ENCODE measurements around the gene KDM4B. TPM values are rescaled to one million over a fixed set of nuclear protein-coding genes. Genes with fewer than 3 reads are reported as not detected.

KDM4B gene
- polyA plus RNA-seq, 1 of the 3 experiments (the other 2 are of a cell fraction) = 12.2 TPM

DNA sequence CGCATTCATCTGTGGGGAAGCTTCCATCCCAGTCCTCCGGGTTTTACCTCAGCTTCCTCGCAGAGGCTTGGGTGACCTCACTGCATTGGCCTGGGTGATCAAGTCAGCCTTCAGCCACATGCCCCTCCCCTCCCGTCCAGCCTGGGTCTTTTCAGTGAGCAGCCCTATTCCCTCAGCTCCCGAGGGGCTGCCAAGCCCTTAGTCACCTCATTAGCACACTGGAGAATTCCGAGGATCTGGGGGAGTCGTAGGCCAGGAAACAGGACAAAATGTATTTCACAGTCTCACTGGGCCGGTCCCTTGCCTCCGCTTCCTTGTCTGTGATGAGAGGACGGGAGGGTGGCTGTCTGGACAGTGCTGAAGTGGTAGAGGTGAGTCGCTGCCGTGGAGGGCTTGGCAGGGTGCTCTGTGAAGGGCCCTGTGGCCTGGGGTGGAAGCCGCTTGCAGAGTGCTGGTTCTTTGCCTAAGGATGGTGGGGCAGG, 19.9 kb downstream of the KDM4B start:
- CTCF ChIA-PET = interaction anchor here (0.9 to 2.1 kb wide), 3 partner anchors 13 to 42 kb away, joined by 3 to 7 read pairs (median 3); no protein-coding TSS in a partner anchor
- H3K9ac ChIP-seq = peak overlapping the region; percentile 31; the same call in 1 of the 2 replicates

More for the DNA sequence above, 19.9 kb downstream of the KDM4B start:
- H3K4me2 ChIP-seq = peak overlapping the region; percentile 44
- H2AFZ ChIP-seq (ENCODE audit: low read depth) = no peak overlapping the region
- POLR2A ChIA-PET = no interaction called here
- H3F3A ChIP-seq (replicated peaks; ENCODE audit: insufficient read depth) = no peaks in the 10 kb centered on the region
- TF ChIP-seq, protein P1, sequence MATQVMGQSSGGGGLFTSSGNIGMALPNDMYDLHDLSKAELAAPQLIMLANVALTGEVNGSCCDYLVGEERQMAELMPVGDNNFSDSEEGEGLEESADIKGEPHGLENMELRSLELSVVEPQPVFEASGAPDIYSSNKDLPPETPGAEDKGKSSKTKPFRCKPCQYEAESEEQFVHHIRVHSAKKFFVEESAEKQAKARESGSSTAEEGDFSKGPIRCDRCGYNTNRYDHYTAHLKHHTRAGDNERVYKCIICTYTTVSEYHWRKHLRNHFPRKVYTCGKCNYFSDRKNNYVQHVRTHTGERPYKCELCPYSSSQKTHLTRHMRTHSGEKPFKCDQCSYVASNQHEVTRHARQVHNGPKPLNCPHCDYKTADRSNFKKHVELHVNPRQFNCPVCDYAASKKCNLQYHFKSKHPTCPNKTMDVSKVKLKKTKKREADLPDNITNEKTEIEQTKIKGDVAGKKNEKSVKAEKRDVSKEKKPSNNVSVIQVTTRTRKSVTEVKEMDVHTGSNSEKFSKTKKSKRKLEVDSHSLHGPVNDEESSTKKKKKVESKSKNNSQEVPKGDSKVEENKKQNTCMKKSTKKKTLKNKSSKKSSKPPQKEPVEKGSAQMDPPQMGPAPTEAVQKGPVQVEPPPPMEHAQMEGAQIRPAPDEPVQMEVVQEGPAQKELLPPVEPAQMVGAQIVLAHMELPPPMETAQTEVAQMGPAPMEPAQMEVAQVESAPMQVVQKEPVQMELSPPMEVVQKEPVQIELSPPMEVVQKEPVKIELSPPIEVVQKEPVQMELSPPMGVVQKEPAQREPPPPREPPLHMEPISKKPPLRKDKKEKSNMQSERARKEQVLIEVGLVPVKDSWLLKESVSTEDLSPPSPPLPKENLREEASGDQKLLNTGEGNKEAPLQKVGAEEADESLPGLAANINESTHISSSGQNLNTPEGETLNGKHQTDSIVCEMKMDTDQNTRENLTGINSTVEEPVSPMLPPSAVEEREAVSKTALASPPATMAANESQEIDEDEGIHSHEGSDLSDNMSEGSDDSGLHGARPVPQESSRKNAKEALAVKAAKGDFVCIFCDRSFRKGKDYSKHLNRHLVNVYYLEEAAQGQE (IDR thresholded peaks at IDR 0.05; ENCODE audit: low read depth, low read length) = no peak
- TF ChIP-seq NFIC (IDR thresholded peaks at IDR 0.05; ENCODE audit: borderline replicate concordance) (0 out of 2 replicates have a peak, but pooled peaks have one; percentile 23), EZH2phosphoT487 (IDR thresholded peaks at IDR 0.05; ENCODE audit: borderline replicate concordance, low read depth) (no peak), CHD2 (IDR thresholded peaks at IDR 0.05; ENCODE audit: low read length, partially characterized antibody) (no peak), FOSL2 (IDR thresholded peaks at IDR 0.05; ENCODE audit: borderline replicate concordance, low read depth) (peak; percentile 56; the same call in 1 of the 2 replicates), NRF1 (IDR thresholded peaks at IDR 0.05; ENCODE audit: low read depth, low read length) (no peak), RFX5 (IDR thresholded peaks at IDR 0.05; ENCODE audit: low read length) (no peak), TAF1 (IDR thresholded peaks at IDR 0.05; ENCODE audit: borderline replicate concordance, low read depth, low read length) (no peak), YY1 (IDR thresholded peaks at IDR 0.05; ENCODE audit: low read depth) (no peak), SIN3A (IDR thresholded peaks at IDR 0.05; ENCODE audit: borderline replicate concordance, low read depth, low read length) (no peak)
- TF ChIP-seq, protein P2, sequence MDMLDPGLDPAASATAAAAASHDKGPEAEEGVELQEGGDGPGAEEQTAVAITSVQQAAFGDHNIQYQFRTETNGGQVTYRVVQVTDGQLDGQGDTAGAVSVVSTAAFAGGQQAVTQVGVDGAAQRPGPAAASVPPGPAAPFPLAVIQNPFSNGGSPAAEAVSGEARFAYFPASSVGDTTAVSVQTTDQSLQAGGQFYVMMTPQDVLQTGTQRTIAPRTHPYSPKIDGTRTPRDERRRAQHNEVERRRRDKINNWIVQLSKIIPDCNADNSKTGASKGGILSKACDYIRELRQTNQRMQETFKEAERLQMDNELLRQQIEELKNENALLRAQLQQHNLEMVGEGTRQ (IDR thresholded peaks at IDR 0.05; ENCODE audit: borderline replicate concordance, low read depth, low read length) = no peak
- TF ChIP-seq, protein P3, sequence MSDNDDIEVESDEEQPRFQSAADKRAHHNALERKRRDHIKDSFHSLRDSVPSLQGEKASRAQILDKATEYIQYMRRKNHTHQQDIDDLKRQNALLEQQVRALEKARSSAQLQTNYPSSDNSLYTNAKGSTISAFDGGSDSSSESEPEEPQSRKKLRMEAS (IDR thresholded peaks at IDR 0.05; ENCODE audit: low read depth) = peak; percentile 44; the same call in 1 of the 2 replicates
- TF ChIP-seq, protein P4, sequence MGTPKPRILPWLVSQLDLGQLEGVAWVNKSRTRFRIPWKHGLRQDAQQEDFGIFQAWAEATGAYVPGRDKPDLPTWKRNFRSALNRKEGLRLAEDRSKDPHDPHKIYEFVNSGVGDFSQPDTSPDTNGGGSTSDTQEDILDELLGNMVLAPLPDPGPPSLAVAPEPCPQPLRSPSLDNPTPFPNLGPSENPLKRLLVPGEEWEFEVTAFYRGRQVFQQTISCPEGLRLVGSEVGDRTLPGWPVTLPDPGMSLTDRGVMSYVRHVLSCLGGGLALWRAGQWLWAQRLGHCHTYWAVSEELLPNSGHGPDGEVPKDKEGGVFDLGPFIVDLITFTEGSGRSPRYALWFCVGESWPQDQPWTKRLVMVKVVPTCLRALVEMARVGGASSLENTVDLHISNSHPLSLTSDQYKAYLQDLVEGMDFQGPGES (IDR thresholded peaks at IDR 0.05; ENCODE audit: low read depth, low read length) = no peak
- no peak overlapping the region for H3K4me3 ChIP-seq (ENCODE audit: low read depth in 2 of 2, low read length in 1 of 2)
- WGBS (ENCODE audit: low lambda C conversion rate) = 41% methylated on average over 7 of the region's 13 CpGs
- peaks cover 7 to 33% of the 10 kb centered on the region in 2 experiments; a peak in 1 of 4 replicates for H3K4me1 ChIP-seq (ENCODE audit: control insufficient read depth in 1 of 2, insufficient read depth in 2 of 2, low read depth in 1 of 2, low read length in 1 of 2)
- no peaks in the 10 kb centered on the region for H3K9me2 ChIP-seq
- no peaks in the 10 kb centered on the region for H3K36me3 ChIP-seq (replicated peaks in 1 of 2; ENCODE audit: control insufficient read depth in 1 of 2, insufficient read depth in 2 of 2, low read length in 1 of 2)
- H3K27me3 ChIP-seq (ENCODE audit: insufficient read depth) = no peaks in the 10 kb centered on the region
- H3K79me2 ChIP-seq (ENCODE audit: insufficient read depth) = peaks cover 98% of the 10 kb centered on the region
- peaks cover 84% of the 10 kb centered on the region for H4K20me1 ChIP-seq (ENCODE audit: insufficient read depth)
- H3K27ac ChIP-seq (ENCODE audit: low read depth in 2 of 2, low read length in 1 of 2) = peak overlapping the region in 1 of 2 experiments; percentile 67; a peak in 2 of 4 replicates
- no peaks in the 10 kb centered on the region for H3K9me3 ChIP-seq
- DNase-seq = no peak
